ENCODE measurements around the gene TMCC1. TPM values are rescaled to one million over a fixed set of nuclear protein-coding genes. Genes with fewer than 3 reads are reported as not detected.
A peak's percentile ranks its signal among the peaks of the same experiment; 100 is the strongest.

The TMCC1 gene
- polyA plus RNA-seq, 2 of the 4 experiments (the other 2 are of a cell fraction): 30.3 to 75.7 TPM

- ATAC-seq: no peak
- 82% methylated on average over 4 of the region's 4 CpGs for WGBS (ENCODE audit: missing lambda C conversion rate)
- Histone ChIP-seq H3K9me3 (peaks cover 22% of the 10 kb centered on the region), H3K4me2 (no peak overlapping the region), H3K27ac (peak overlapping the region; percentile 62 to 78; a peak in 4 of 6 replicates), H3K4me1 (peaks cover 11% of the 10 kb centered on the region; the same call in 1 of the 3 replicates), H3K4me3 (no peak overlapping the region)
- POLR2A ChIA-PET: no interaction called here
- TF ChIP-seq CEBPB (IDR thresholded peaks at IDR 0.05) (no peak), HOXB5 (CRISPR knock-in tag; IDR thresholded peaks at IDR 0.05) (no peak), REST (IDR thresholded peaks at IDR 0.05) (no peak), CBX2 (IDR thresholded peaks at IDR 0.05; ENCODE audit: borderline replicate concordance, low read depth) (no peak), NR3C1 (IDR thresholded peaks at IDR 0.05) (no peak), NFE2L2 (conservative IDR thresholded peaks at IDR 0.05; ENCODE audit: low read length) (no peak), JUNB (IDR thresholded peaks at IDR 0.05) (no peak), MAZ (IDR thresholded peaks at IDR 0.05; ENCODE audit: borderline replicate concordance, low read depth, low read length) (no peak), KDM5A (IDR thresholded peaks at IDR 0.05) (no peak), POLR2A (IDR thresholded peaks at IDR 0.05; ENCODE audit: low read length) (no peak), HEYL (CRISPR knock-in tag; IDR thresholded peaks at IDR 0.05) (no peak)
- CTCF ChIA-PET: interaction anchor here (0.8 to 1.7 kb wide), 19 partner anchors 10 to 448 kb away, joined by 3 to 14 read pairs (median 4); no protein-coding TSS in a partner anchor
- DNase-seq (ENCODE audit: low read depth in 1 of 2, low spot score in 1 of 2): no peak
- FAIRE-seq: no peak
These were observed 40.0 kb upstream of the TMCC1 start for GRCh38 chr3:129933471-129933870.

- no peak for ATAC-seq
- H3K9me3 ChIP-seq: peaks cover 38% of the 10 kb centered on the region
- DNase-seq (ENCODE audit: low read depth in 1 of 2, low spot score in 1 of 2): no peak
- no peak for TF ChIP-seq MAZ (IDR thresholded peaks at IDR 0.05; ENCODE audit: borderline replicate concordance, low read depth, low read length)
- no peak for TF ChIP-seq FOSB (CRISPR knock-in tag; IDR thresholded peaks at IDR 0.05)
- no peak for TF ChIP-seq PHF8 (IDR thresholded peaks at IDR 0.05; ENCODE audit: borderline replicate concordance, low read depth)
- TF ChIP-seq EHF (CRISPR knock-in tag; IDR thresholded peaks at IDR 0.05): no peak
- no peak for TF ChIP-seq CHD4 (IDR thresholded peaks at IDR 0.05; ENCODE audit: borderline replicate concordance)
- no peak for TF ChIP-seq ZFP36 (IDR thresholded peaks at IDR 0.05; ENCODE audit: borderline replicate concordance, partially characterized antibody)
- no peak for TF ChIP-seq ESRRA (IDR thresholded peaks at IDR 0.05; ENCODE audit: borderline replicate concordance, low read length)
- no peak for TF ChIP-seq NR3C1 (IDR thresholded peaks at IDR 0.05)
- TF ChIP-seq HDAC2 (IDR thresholded peaks at IDR 0.05): no peak
- no peak for TF ChIP-seq TP53 (CRISPR knock-in tag; IDR thresholded peaks at IDR 0.05)
- TF ChIP-seq SMC3 (IDR thresholded peaks at IDR 0.05): no peak
- no peak for FAIRE-seq
- no peak overlapping the region for H3K4me3 ChIP-seq
- POLR2A ChIA-PET: no interaction called here
- WGBS (ENCODE audit: missing lambda C conversion rate): 73% methylated on average over 1 of the region's 1 CpG
- H3K4me1 ChIP-seq: peaks cover 24% of the 10 kb centered on the region
- H3K4me2 ChIP-seq: no peak overlapping the region
- CTCF ChIA-PET: interaction anchor here (1.1 to 2.1 kb wide), 4 partner anchors 12 to 439 kb away, joined by 3 to 6 read pairs (median 5); no protein-coding TSS in a partner anchor
- peak overlapping the region in 1 of 2 experiments; percentile 45; a peak in 1 of 6 replicates for H3K27ac ChIP-seq
These were observed 35.9 kb upstream of the TMCC1 start for GRCh38 chr3:129929383-129929782.

- peak; percentile 92 to 97 for ATAC-seq
- CTCF ChIA-PET: interaction anchor here (0.6 to 1.7 kb wide), 7 partner anchors 11 to 1232 kb away, joined by 3 to 7 read pairs (median 4); no protein-coding TSS in a partner anchor
- Histone ChIP-seq H3K27ac (peak overlapping the region; percentile 86 to 94), H3K4me2 (peak overlapping the region; percentile 73), H3K4me1 (peaks cover 21% of the 10 kb centered on the region), H3K4me3 (no peak overlapping the region), H3K9me3 (peaks cover 39% of the 10 kb centered on the region)
- 0% methylated on average over 5 of the region's 5 CpGs for WGBS (ENCODE audit: missing lambda C conversion rate)
- DNase-seq (ENCODE audit: low read depth in 1 of 2, low spot score in 1 of 2): peak; percentile 50 to 79
- POLR2A ChIA-PET: interaction anchor here (0.8 kb wide), 1 partner anchor 21 kb away, joined by 4 read pairs; no protein-coding TSS in a partner anchor
- FAIRE-seq: no peak
- TF ChIP-seq EP300 (IDR thresholded peaks at IDR 0.05) (no peak), HMGXB4 (CRISPR knock-in tag; IDR thresholded peaks at IDR 0.05; ENCODE audit: borderline replicate concordance) (no peak), HOXB5 (CRISPR knock-in tag; IDR thresholded peaks at IDR 0.05) (no peak), RNF2 (IDR thresholded peaks at IDR 0.05; ENCODE audit: borderline replicate concordance, low read depth) (no peak), CBX2 (IDR thresholded peaks at IDR 0.05; ENCODE audit: borderline replicate concordance, low read depth) (no peak), ATOH8 (CRISPR knock-in tag; IDR thresholded peaks at IDR 0.05; ENCODE audit: low read depth) (no peak), HEYL (CRISPR knock-in tag; IDR thresholded peaks at IDR 0.05) (no peak), JUN (IDR thresholded peaks at IDR 0.05) (0 out of 5 replicates have a peak, but pooled peaks of 1 of the 2 experiments have one; percentile 29), MAX (IDR thresholded peaks at IDR 0.05) (0 out of 2 replicates have a peak, but pooled peaks have one; percentile 16), POLR2A (IDR thresholded peaks at IDR 0.05; ENCODE audit: low read length) (no peak), SREBF2 (IDR thresholded peaks at IDR 0.05) (no peak), JUNB (IDR thresholded peaks at IDR 0.05) (no peak), PBX3 (IDR thresholded peaks at IDR 0.05) (no peak)
These were observed 33.6 kb upstream of the TMCC1 start for GRCh38 chr3:129927072-129927471.

Data from A549 (cell line).